HepG2 (cell line): ENCODE measurements around the gene RAB28. TPM values are rescaled to one million over a fixed set of nuclear protein-coding genes. Genes with fewer than 3 reads are reported as not detected.

Source experiments
- ATAC-seq: fragments of 200-7000 bp; cut with Tn5 transposase; 3 replicates; pipeline ENCODE4 v1.9.1; 2020; ENCODE audit warnings: mild to moderate bottlenecking, moderate library complexity
- BruUV-seq: library from RNA; stranded (reverse); fragments of 400-500 nt; replicated peaks from 2 replicates; lab custom pipeline; 2021; lab: Mats Ljungman, UMichigan
- CTCF ChIA-PET: fragments of 300-600 bp; formaldehyde crosslinking; extraction: SDS; loops from one replicate; lab custom pipeline; 2021; ENCODE audit warnings: low total read pairs, inconsistent platforms, low intra/inter-chr PET ratio; lab: Yijun Ruan, JAX
- POLR2A ChIA-PET: fragments of 350-600 bp; sonication (Branson Sonifier 250); formaldehyde crosslinking; loops from one replicate; lab custom pipeline; 2020; ENCODE audit warnings: antibody characterized with exemption, inconsistent platforms; lab: Yijun Ruan, JAX
- DNase-seq: peaks from one replicate; pipeline ENCODE4 v3.0.0-alpha.2; 2015; ENCODE audit warnings: low spot score
- FAIRE-seq: peaks from 3 replicates; lab custom pipeline; 2011; peaks lifted over from hg19 to GRCh38; lab: Jason Lieb, UNC
- H2AFZ ChIP-seq: one replicate; pipeline ENCODE4 v1.6.1; 2011; ENCODE audit warnings: low read length, inconsistent platforms
- H3K27ac ChIP-seq: fragments of 300-600 bp; 3 replicates; pipeline ENCODE4 v1.8.0; 2011; ENCODE audit warnings: mixed run types, mild to moderate bottlenecking, mixed read lengths, low read length, inconsistent platforms; ENCODE audit not compliant: insufficient read depth; ENCODE audit errors: extremely low read length
- H3K27me3 ChIP-seq, 2 experiments: fragments of 200-600 bp in 1 of 2; 2 replicates in 1 of 2; 3 replicates in 1 of 2; pipeline versions ENCODE4 v1.6.0 to v1.8.0; 2011; ENCODE audit warnings: low read length in 2 of 2, mild to moderate bottlenecking in 2 of 2, moderate library complexity in 2 of 2, inconsistent platforms in 1 of 2; ENCODE audit not compliant: insufficient read depth in 2 of 2, control insufficient read depth in 1 of 2
- H3K36me3 ChIP-seq, 2 experiments: fragments of 200-600 bp in 1 of 2; replicated peaks in 1 of 2; 2 replicates in 1 of 2; 3 replicates in 1 of 2; pipeline versions ENCODE4 v1.5.1 to v1.8.0; 2011; ENCODE audit warnings: low read length in 2 of 2, inconsistent platforms in 1 of 2; ENCODE audit not compliant: insufficient read depth in 2 of 2, control insufficient read depth in 1 of 2
- H3K4me1 ChIP-seq: 2 replicates; pipeline ENCODE4 v1.5.1; 2012; ENCODE audit warnings: low read length, inconsistent platforms; ENCODE audit not compliant: insufficient read depth
- H3K4me2 ChIP-seq: 2 replicates; pipeline ENCODE4 v1.6.0; 2011; ENCODE audit warnings: low read depth, low read length, inconsistent platforms
- H3K4me3 ChIP-seq, 3 experiments: fragments of 200-600 bp in 1 of 3; sonication (generic), shearing (Covaris generic) in 1 of 3; replicated peaks in 1 of 3; 2 replicates each; pipeline ENCODE4 v1.5.1; 2011 to 2016; ENCODE audit warnings: low read length in 3 of 3, inconsistent platforms in 2 of 3, low read depth in 2 of 3, mild to moderate bottlenecking in 2 of 3, control low read depth in 1 of 3, mixed read lengths in 1 of 3; ENCODE audit not compliant: insufficient read depth in 1 of 3
- H3K79me2 ChIP-seq: one replicate; pipeline ENCODE4 v1.6.1; 2011; ENCODE audit warnings: low read length, inconsistent platforms; ENCODE audit not compliant: insufficient read depth
- H3K9ac ChIP-seq: 2 replicates; pipeline ENCODE4 v1.6.0; 2011; ENCODE audit warnings: mild to moderate bottlenecking, low read depth, low read length, inconsistent platforms; ENCODE audit not compliant: insufficient read depth
- H3K9me3 ChIP-seq: 2 replicates; pipeline ENCODE4 v1.5.1; 2012; ENCODE audit warnings: mild to moderate bottlenecking, low read length
- H4K20me1 ChIP-seq: 2 replicates; pipeline ENCODE4 v1.6.0; 2011; ENCODE audit warnings: inconsistent platforms, mild to moderate bottlenecking, low read length, moderate library complexity; ENCODE audit not compliant: insufficient read depth
- KDM6A ChIP-seq: IDR thresholded peaks from 2 replicates; pipeline ENCODE4 v1.6.1; 2016; ENCODE audit warnings: low read depth
- MATR3 ChIP-seq: sonication (generic); formaldehyde crosslinking; IDR thresholded peaks from 2 replicates; pipeline ENCODE4 v1.4.0; 2020; ENCODE audit warnings: missing genetic modification reagents
- MED1 ChIP-seq: sonication (generic); formaldehyde crosslinking; IDR thresholded peaks from 2 replicates; pipeline ENCODE4 v1.4.0; 2020; ENCODE audit warnings: missing genetic modification reagents
- NPAS2 ChIP-seq: sonication (generic); formaldehyde crosslinking; IDR thresholded peaks from 2 replicates; pipeline ENCODE4 v1.8.0; 2022; ENCODE audit warnings: mild to moderate bottlenecking, missing genetic modification reagents, borderline replicate concordance
- PPARG ChIP-seq: conservative IDR thresholded peaks from 2 replicates; pipeline ENCODE4 v1.6.1; 2016; ENCODE audit warnings: missing biosample characterization, missing genetic modification reagents
- RBFOX2 ChIP-seq: fragments of 200-400 bp; formaldehyde crosslinking; IDR thresholded peaks from 2 replicates; pipeline ENCODE4 v1.6.1; 2017; ENCODE audit warnings: low read depth, mild to moderate bottlenecking, low read length
- SAP130 ChIP-seq: IDR thresholded peaks from 2 replicates; pipeline ENCODE4 v1.6.1; 2016; ENCODE audit warnings: low read depth
- TGIF2 ChIP-seq: IDR thresholded peaks from 2 replicates; pipeline ENCODE4 v1.6.1; 2016; ENCODE audit warnings: control low read depth, missing compliant biosample characterization
- ZNF577 ChIP-seq: sonication (generic); formaldehyde crosslinking; IDR thresholded peaks from 2 replicates; pipeline ENCODE4 v1.4.0; 2020; ENCODE audit warnings: mild to moderate bottlenecking, low read depth, missing genetic modification reagents, borderline replicate concordance
- ZNF580 ChIP-seq: IDR thresholded peaks from 2 replicates; pipeline ENCODE4 v1.6.1; 2016; ENCODE audit warnings: low read depth, borderline replicate concordance
- ZSCAN25 ChIP-seq: sonication (generic); formaldehyde crosslinking; IDR thresholded peaks from 2 replicates; pipeline ENCODE4 v1.8.0; 2022; ENCODE audit warnings: mild to moderate bottlenecking, missing genetic modification reagents
- WGBS: methylation state at CpG from one replicate; pipeline ENCODE4 v1.1.6; 2017; ENCODE audit warnings: low lambda C conversion rate; 5-methylcytosine and 5-hydroxymethylcytosine counted together
- in situ Hi-C: cut with HindIII; loops from 2 replicates; pipeline ENCODE4 v1.10.0; 2017; ENCODE audit warnings: low pct_unique_long_range_greater_than_20kb; ENCODE audit not compliant: extremely low pct_ligation_motif_present
- intact Hi-C: fragments of 100-400 bp; cut with micrococcal nuclease; formaldehyde crosslinking; loops from one replicate; pipeline ENCODE4 v1.10.0; 2022; ENCODE audit not compliant: unreplicated experiment
- polyA plus RNA-seq, 8 experiments: library from polyadenylated mRNA; depleted of rRNA in 3 of 8; stranded (reverse) in 7 of 8; unstranded in 1 of 8; fragments of >200 nt; fragmentation: Illumina TruSeq in 4 of 8; extraction: Trizol in 4 of 8; gene quantifications; 2 replicates each; pipeline versions ENCODE4 v1.2.1 to v1.2.3, GENCODE V29; 2011 to 2016; ENCODE audit warnings: low read depth in 4 of 8, missing spikeins in 1 of 8, mixed read lengths in 1 of 8; ENCODE audit not compliant: insufficient read depth in 1 of 8
- total RNA-seq, 5 experiments: library from RNA; depleted of rRNA; stranded (reverse); fragments of >200 nt; fragmentation: Illumina TruSeq; extraction: Trizol; gene quantifications; 2 replicates each; pipeline ENCODE4 v1.2.3, GENCODE V29; 2016; ENCODE audit warnings: low read depth in 1 of 5
- TF ChIP-seq, protein P1 (sequence below): IDR thresholded peaks from 2 replicates; pipeline ENCODE4 v1.4.0; 2020; ENCODE audit warnings: mild to moderate bottlenecking, missing genetic modification reagents
- TF ChIP-seq, protein P2 (sequence below): sonication (generic); formaldehyde crosslinking; IDR thresholded peaks from 2 replicates; pipeline ENCODE4 v1.5.0; 2020; ENCODE audit warnings: missing genetic modification reagents

The RAB28 gene
- total and polyA plus RNA-seq, 2 of the 13 experiments (the other 11 are each of a cell fraction or from before 2014, with no cell fraction given): 11.8 to 18.2 TPM

- TF ChIP-seq MATR3 (CRISPR knock-in tag): no peak
- no peak for TF ChIP-seq ZNF580
- TF ChIP-seq, all 625 proteins: peak for 0
Observed at GRCh38 chr4:13521047-13521446, 36.9 kb upstream of the RAB28 start (continued).

- CTCF ChIA-PET: no interaction called here
- DNase-seq (no peak), ATAC-seq (no peak)
- 6% methylated on average over 3 of the region's 3 CpGs for WGBS
- Histone ChIP-seq H3K27ac (no peak overlapping the region), H3K36me3 (no peaks in the 10 kb centered on the region), H4K20me1 (no peaks in the 10 kb centered on the region), H3K79me2 (no peaks in the 10 kb centered on the region)
- intact Hi-C loops: no loop called here
- TF ChIP-seq RBFOX2 (no peak), TGIF2 (CRISPR knock-in tag) (no peak), SAP130 (CRISPR knock-in tag) (no peak)
- TF ChIP-seq, all 625 proteins: peak for 0
- Histone ChIP-seq H3K4me2 (no peak overlapping the region), H3K27me3 (peaks cover 1 to 12% of the 10 kb centered on the region in 2 experiments; a peak in 3 of 5 replicates), H3K9me3 (no peaks in the 10 kb centered on the region), H3K4me3 (no peak overlapping the region), H3K9ac (no peak overlapping the region), H3K4me1 (no peaks in the 10 kb centered on the region), H2AFZ (no peak overlapping the region)
- in situ Hi-C loops: no loop called here
- no TSS peak for BruUV-seq
- POLR2A ChIA-PET: no interaction called here
- FAIRE-seq: no peak
Observed at GRCh38 chr4:13516315-13516860, 32.2 kb upstream of the RAB28 start.

- DNase-seq (no peak), ATAC-seq (no peak), FAIRE-seq (no peak)
- in situ Hi-C loops: no loop called here
- H3K9me3 ChIP-seq: no peaks in the 10 kb centered on the region
- H3K4me2 ChIP-seq: no peak overlapping the region
- H2AFZ ChIP-seq: no peak overlapping the region
- H4K20me1 ChIP-seq: no peaks in the 10 kb centered on the region
- 0% methylated on average over 5 of the region's 5 CpGs for WGBS
- H3K27ac ChIP-seq: no peak overlapping the region
- POLR2A ChIA-PET: no interaction called here
- H3K36me3 ChIP-seq: no peaks in the 10 kb centered on the region
- no TSS peak for BruUV-seq
- peaks cover 0 to 6% of the 10 kb centered on the region in 2 experiments; a peak in 2 of 5 replicates for H3K27me3 ChIP-seq
- no peak overlapping the region for H3K4me3 ChIP-seq
- no peak overlapping the region for H3K9ac ChIP-seq
- no peaks in the 10 kb centered on the region for H3K79me2 ChIP-seq
- H3K4me1 ChIP-seq: no peaks in the 10 kb centered on the region
- CTCF ChIA-PET: no interaction called here
- intact Hi-C loops: no loop called here
- TF ChIP-seq MED1 (CRISPR knock-in tag) (no peak), KDM6A (CRISPR knock-in tag) (no peak), PPARG (no peak), ZNF577 (CRISPR knock-in tag) (no peak), ZSCAN25 (CRISPR knock-in tag) (no peak), NPAS2 (no peak)
- TF ChIP-seq, protein P1, sequence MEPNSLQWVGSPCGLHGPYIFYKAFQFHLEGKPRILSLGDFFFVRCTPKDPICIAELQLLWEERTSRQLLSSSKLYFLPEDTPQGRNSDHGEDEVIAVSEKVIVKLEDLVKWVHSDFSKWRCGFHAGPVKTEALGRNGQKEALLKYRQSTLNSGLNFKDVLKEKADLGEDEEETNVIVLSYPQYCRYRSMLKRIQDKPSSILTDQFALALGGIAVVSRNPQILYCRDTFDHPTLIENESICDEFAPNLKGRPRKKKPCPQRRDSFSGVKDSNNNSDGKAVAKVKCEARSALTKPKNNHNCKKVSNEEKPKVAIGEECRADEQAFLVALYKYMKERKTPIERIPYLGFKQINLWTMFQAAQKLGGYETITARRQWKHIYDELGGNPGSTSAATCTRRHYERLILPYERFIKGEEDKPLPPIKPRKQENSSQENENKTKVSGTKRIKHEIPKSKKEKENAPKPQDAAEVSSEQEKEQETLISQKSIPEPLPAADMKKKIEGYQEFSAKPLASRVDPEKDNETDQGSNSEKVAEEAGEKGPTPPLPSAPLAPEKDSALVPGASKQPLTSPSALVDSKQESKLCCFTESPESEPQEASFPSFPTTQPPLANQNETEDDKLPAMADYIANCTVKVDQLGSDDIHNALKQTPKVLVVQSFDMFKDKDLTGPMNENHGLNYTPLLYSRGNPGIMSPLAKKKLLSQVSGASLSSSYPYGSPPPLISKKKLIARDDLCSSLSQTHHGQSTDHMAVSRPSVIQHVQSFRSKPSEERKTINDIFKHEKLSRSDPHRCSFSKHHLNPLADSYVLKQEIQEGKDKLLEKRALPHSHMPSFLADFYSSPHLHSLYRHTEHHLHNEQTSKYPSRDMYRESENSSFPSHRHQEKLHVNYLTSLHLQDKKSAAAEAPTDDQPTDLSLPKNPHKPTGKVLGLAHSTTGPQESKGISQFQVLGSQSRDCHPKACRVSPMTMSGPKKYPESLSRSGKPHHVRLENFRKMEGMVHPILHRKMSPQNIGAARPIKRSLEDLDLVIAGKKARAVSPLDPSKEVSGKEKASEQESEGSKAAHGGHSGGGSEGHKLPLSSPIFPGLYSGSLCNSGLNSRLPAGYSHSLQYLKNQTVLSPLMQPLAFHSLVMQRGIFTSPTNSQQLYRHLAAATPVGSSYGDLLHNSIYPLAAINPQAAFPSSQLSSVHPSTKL (CRISPR knock-in tag): no peak
- TF ChIP-seq, protein P2, sequence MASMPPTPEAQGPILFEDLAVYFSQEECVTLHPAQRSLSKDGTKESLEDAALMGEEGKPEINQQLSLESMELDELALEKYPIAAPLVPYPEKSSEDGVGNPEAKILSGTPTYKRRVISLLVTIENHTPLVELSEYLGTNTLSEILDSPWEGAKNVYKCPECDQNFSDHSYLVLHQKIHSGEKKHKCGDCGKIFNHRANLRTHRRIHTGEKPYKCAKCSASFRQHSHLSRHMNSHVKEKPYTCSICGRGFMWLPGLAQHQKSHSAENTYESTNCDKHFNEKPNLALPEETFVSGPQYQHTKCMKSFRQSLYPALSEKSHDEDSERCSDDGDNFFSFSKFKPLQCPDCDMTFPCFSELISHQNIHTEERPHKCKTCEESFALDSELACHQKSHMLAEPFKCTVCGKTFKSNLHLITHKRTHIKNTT (CRISPR knock-in tag): no peak
Observed at GRCh38 chr4:13515268-13515667, 31.1 kb upstream of the RAB28 start.
